T-cell (primary cell): ENCODE data around the gene HAUS3. TPM values are rescaled to one million over a fixed set of nuclear protein-coding genes. Genes with fewer than 3 reads are reported as not detected.

Experiments
- ATAC-seq, 4 experiments: fragments of 200-7000 bp in 3 of 4; fragments of 150-1000 bp in 1 of 4; cut with Tn5 transposase; replicated peaks in 1 of 4; 1 replicate in 3 of 4; 2 replicates in 1 of 4; pipeline ENCODE4 v1.10.0; 2021; ENCODE audit warnings: moderate library complexity in 3 of 4, mild to moderate bottlenecking in 2 of 4, moderate number of reproducible peaks in 1 of 4
- CTCF ChIA-PET, 2 donors: fragments of 300-600 bp; sonication (Branson Sonifier 250); formaldehyde crosslinking; loops; one replicate each; lab custom pipeline; 2022; ENCODE audit warnings: antibody characterized with exemption in 2 of 2; lab: Charles Lee
- POLR2A ChIA-PET, 2 donors: fragments of 300-600 bp; sonication (Branson Sonifier 250); formaldehyde crosslinking; loops; one replicate each; lab custom pipeline; 2022; ENCODE audit warnings: antibody characterized with exemption in 2 of 2; lab: Charles Lee
- DNase-seq, 35 experiments: peaks; one replicate each; pipeline versions ENCODE4 v3.0.0 to v3.0.0-alpha.2; 2013 to 2023
- H3K27ac ChIP-seq: one replicate; pipeline ENCODE4 v1.5.1; 2013; ENCODE audit warnings: low read length
- H3K27me3 ChIP-seq, 2 experiments: replicated peaks in 1 of 2; 1 replicate in 1 of 2; 2 replicates in 1 of 2; pipeline versions ENCODE4 v1.6.1 to v1.7.0; 2013; ENCODE audit warnings: low read length in 1 of 2, mixed read lengths in 1 of 2; ENCODE audit not compliant: control insufficient read depth in 2 of 2, insufficient read depth in 2 of 2; ENCODE audit errors: extremely low read depth in 1 of 2
- H3K36me3 ChIP-seq, 2 donors: 1 replicate in 1 of 2; 2 replicates in 1 of 2; pipeline versions ENCODE4 v1.6.1 to v1.7.0; 2013; ENCODE audit warnings: low read length in 1 of 2; ENCODE audit not compliant: control insufficient read depth in 2 of 2, insufficient read depth in 1 of 2; ENCODE audit errors: extremely low read depth in 1 of 2
- H3K4me1 ChIP-seq, 2 experiments: 1 replicate in 1 of 2; 2 replicates in 1 of 2; pipeline versions ENCODE4 v1.6.1 to v1.7.0; 2013; ENCODE audit warnings: low read length in 2 of 2, mixed read lengths in 1 of 2; ENCODE audit not compliant: insufficient read depth in 2 of 2, control insufficient read depth in 1 of 2; ENCODE audit errors: extremely low read depth in 1 of 2
- H3K4me3 ChIP-seq, 2 donors: 1 replicate in 1 of 2; 2 replicates in 1 of 2; pipeline versions ENCODE4 v1.5.1 to v1.7.0; 2013; ENCODE audit warnings: mild to moderate bottlenecking in 2 of 2, low read length in 1 of 2, moderate library complexity in 1 of 2; ENCODE audit not compliant: control insufficient read depth in 1 of 2; ENCODE audit errors: extremely low read depth in 1 of 2
- H3K9me3 ChIP-seq: 2 replicates; pipeline ENCODE4 v1.7.0; 2013
- H3K27ac Mint-ChIP-seq, 2 donors: one replicate each; pipeline ENCODE4 v1.8.0; 2020 to 2021; ENCODE audit warnings: mild to moderate bottlenecking in 2 of 2, mixed read lengths in 2 of 2
- H3K27me3 Mint-ChIP-seq, 2 donors: one replicate each; pipeline ENCODE4 v1.8.0; 2021 to 2022; ENCODE audit warnings: mixed read lengths in 2 of 2
- H3K36me3 Mint-ChIP-seq: one replicate; pipeline ENCODE4 v1.8.0; 2021; ENCODE audit warnings: mixed read lengths
- H3K4me1 Mint-ChIP-seq, 3 donors: one replicate each; pipeline ENCODE4 v1.8.0; 2020 to 2022; ENCODE audit warnings: mixed read lengths in 3 of 3, mild to moderate bottlenecking in 1 of 3
- H3K4me3 Mint-ChIP-seq, 3 donors: one replicate each; pipeline ENCODE4 v1.8.0; 2020 to 2022; ENCODE audit warnings: mild to moderate bottlenecking in 3 of 3, mixed read lengths in 3 of 3, moderate library complexity in 3 of 3
- H3K9me3 Mint-ChIP-seq, 3 donors: one replicate each; pipeline ENCODE4 v1.8.0; 2020 to 2022; ENCODE audit warnings: mixed read lengths in 3 of 3
- WGBS: methylation state at CpG from one replicate; pipeline ENCODE4 v1.1.5; 2013; ENCODE audit warnings: missing lambda C conversion rate; ENCODE audit not compliant: insufficient coverage; 5-methylcytosine and 5-hydroxymethylcytosine counted together
- total RNA-seq, 35 experiments: library from RNA in 6 of 35; stranded (reverse) in 6 of 35; fragments of 120-200 nt in 1 of 35; gene quantifications; one replicate each; pipeline versions ENCODE4 v1.2.1 to v1.2.4 and lab custom pipeline; 2013 to 2026

The HAUS3 gene
- total RNA-seq, 5 donors from 2014 or later (not counting 1 experiment from before 2014, with no cell fraction given) = 29.3 to 94.0 (median 31.2) TPM

DNA sequence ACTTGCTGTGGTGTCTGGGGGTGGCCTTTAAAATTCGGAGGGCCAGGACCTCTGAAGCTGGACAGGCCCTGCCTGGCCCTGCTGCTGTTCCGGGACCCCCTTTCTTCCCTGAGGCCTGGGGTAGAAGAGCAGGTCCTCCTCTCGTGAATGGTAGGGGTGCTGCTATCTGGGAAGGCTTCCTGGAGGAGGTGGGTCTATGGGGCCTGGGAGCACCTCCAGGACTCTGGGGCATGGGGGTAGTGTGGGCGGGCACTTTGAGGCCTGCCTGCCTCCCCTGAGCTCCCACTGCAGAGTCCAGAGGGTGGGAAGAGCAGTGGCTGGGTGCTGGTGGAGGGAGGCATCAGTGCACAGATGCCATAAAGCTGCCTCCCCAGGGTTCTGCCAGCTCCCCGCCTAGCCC, 24.9 kb upstream of the HAUS3 start:
- Histone ChIP-seq H3K4me3 (no peak overlapping the region), H3K27ac (no peak overlapping the region), H3K4me1 (peaks cover 0 to 14% of the 10 kb centered on the region in 2 experiments), H3K27me3 (no peaks in the 10 kb centered on the region), H3K36me3 (peaks cover 0 to 5% of the 10 kb centered on the region in 2 donors), H3K9me3 (no peaks in the 10 kb centered on the region)
- ChIA-PET POLR2A (no interaction called here), CTCF (no interaction called here)
- 82% methylated on average over 2 of the region's 5 CpGs for WGBS
- DNase-seq (no peak), ATAC-seq (no peak)
- H3K4me3 Mint-ChIP-seq = no peak overlapping the region
- peaks cover 2% of the 10 kb centered on the region for H3K36me3 Mint-ChIP-seq
- H3K27me3 Mint-ChIP-seq = no peaks in the 10 kb centered on the region
- no peak overlapping the region for H3K27ac Mint-ChIP-seq
- peaks cover 0 to 6% (median 5%) of the 10 kb centered on the region in 3 donors for H3K4me1 Mint-ChIP-seq
- no peaks in the 10 kb centered on the region for H3K9me3 Mint-ChIP-seq

DNA sequence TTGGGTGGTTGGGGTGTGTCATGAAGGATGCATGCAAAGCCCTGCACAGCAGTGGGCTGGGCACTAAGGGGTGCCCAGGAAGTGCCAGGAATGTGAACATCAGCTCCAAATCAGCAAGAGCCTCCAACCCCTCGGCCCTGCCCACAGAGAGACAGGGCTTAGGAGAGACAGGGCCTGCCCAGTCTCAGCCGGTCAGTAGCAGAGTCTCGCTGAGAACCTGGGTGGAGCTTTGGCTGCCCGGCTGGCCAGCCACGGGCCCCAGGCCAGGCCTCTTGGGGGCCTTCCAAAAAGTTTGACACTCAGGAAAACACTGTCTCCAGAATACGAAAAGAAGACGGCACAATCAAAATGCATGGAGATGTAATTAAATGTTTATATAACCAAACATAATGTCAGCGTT, 24.3 kb upstream of the HAUS3 start:
- Histone ChIP-seq H3K36me3 (peaks cover 0 to under 1% of the 10 kb centered on the region in 2 donors), H3K9me3 (no peaks in the 10 kb centered on the region), H3K4me3 (no peak overlapping the region), H3K27me3 (no peaks in the 10 kb centered on the region), H3K27ac (no peak overlapping the region), H3K4me1 (peaks cover 0 to 14% of the 10 kb centered on the region in 2 experiments)
- H3K4me1 Mint-ChIP-seq = peaks cover 0 to 6% (median 5%) of the 10 kb centered on the region in 3 donors
- H3K27me3 Mint-ChIP-seq = no peaks in the 10 kb centered on the region
- ATAC-seq (no peak), DNase-seq (no peak)
- H3K4me3 Mint-ChIP-seq = no peak overlapping the region
- ChIA-PET POLR2A (no interaction called here), CTCF (no interaction called here)
- no peak overlapping the region for H3K27ac Mint-ChIP-seq
- peaks cover 2% of the 10 kb centered on the region for H3K36me3 Mint-ChIP-seq
- 92% methylated on average over 3 of the region's 8 CpGs for WGBS
- no peaks in the 10 kb centered on the region for H3K9me3 Mint-ChIP-seq

DNA sequence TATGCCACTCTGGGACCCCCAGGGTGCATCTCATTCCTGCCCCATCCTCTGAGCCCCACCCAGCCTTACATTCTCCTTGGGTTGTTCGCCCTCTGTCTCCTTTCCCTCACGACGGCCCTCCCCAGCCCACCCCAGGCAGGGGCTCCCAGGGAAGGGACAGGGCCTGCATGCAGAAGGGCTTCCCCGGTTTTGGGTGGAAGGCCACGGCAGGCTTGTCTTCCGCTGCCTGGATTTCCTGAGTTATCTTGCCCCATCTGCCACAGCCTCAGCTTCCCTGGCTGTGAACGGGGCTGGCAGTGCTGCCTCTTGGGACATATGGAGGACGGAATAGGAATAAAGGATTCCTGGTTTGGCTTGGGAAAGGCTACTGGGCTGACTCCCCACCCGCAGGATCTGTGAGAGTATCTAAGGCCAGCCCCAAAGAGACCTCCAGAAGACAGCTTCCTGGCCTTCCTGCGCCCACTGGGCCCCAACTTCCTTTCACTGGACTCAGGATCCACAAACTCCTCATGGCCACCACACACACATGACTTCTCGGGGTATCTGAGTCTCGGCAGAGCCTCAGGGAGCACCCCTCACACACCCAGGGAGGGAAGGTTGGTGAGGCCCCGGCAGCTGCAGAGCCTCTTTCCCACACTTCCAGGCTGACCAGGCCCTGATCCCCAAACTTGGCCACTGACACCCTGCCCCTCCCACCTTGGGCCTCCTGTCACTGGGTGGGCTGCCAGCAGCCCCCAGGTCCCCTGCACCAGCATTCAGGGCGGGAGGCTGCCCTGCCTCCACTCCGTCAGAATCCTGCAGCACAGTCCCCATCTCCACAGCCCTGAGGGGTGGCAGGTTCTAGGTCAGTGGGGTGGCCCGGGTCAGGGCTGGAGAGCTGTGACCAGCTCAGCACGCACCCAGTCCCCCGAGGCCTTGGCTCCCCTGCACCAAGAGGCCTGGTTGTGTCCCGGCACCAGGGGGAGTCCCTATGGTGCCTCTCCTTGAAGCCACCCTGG, 23.5 kb upstream of the HAUS3 start:
- Histone ChIP-seq H3K27ac (no peak overlapping the region), H3K4me1 (peaks cover 3 to 21% of the 10 kb centered on the region in 2 experiments), H3K4me3 (no peak overlapping the region), H3K9me3 (no peaks in the 10 kb centered on the region), H3K27me3 (no peaks in the 10 kb centered on the region), H3K36me3 (peaks cover 0 to under 1% of the 10 kb centered on the region in 2 donors)
- Mint-ChIP-seq H3K36me3 (no peaks in the 10 kb centered on the region), H3K9me3 (no peaks in the 10 kb centered on the region), H3K27ac (no peak overlapping the region), H3K4me1 (peaks cover 0 to 7% (median 6%) of the 10 kb centered on the region in 3 donors), H3K27me3 (no peaks in the 10 kb centered on the region), H3K4me3 (no peak overlapping the region)
- ChIA-PET CTCF (no interaction called here), POLR2A (no interaction called here)
- ATAC-seq (no peak), DNase-seq (no peak)
- 90% methylated on average over 14 of the region's 19 CpGs for WGBS

DNA sequence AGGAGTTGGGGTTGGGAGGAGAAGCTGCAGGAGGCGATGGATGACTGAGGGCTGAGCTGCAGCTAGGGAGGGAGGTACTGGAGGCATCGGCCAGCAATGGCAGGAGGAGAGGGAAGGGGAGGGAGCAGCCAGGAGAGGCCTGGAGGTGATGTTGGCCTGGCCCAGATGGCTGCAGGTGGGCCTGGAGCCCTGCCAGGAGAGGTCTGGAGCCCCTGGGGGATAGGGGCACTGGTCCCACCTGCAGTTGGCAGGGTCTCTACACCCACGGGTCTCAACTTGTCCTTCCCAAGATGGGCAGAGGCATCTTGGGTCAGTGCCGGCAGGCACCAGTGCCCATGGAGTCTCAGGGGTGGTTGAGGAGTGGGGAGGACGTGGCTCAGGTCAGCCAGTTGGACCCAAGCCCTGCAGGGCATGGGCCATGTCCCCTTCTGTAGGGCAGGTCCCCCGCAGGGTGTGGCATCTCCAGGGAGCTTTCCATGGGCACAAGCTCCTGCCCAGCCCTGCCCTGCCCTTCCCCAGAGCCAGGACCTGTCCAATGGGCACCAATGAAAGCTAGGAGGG, 22.6 kb upstream of the HAUS3 start:
- Mint-ChIP-seq H3K27ac (no peak overlapping the region), H3K9me3 (no peaks in the 10 kb centered on the region)
- no peak for DNase-seq

DNA sequence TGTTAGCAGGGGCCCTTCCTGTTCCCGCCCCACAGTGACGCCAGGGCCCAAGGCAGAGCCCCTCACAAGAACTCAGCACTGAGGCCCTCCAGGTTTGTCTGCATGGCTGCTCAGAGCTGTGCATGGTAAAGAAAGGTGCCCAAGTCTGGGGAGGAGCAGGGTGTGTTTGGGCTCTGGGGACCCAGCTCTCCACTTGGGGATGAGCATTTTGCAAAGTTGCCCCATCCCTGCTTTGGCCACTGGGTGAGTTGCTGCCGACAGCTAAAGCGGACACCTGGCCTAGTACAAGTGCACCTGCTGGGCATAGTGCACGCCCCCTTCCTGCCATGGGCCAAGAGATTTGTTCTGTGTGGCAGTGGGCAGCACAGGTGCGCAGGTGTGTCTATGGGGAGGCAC, 22.0 kb upstream of the HAUS3 start:
- Histone ChIP-seq H3K4me1 (peaks cover 6 to 36% of the 10 kb centered on the region in 2 experiments), H3K36me3 (peaks cover 0 to 15% of the 10 kb centered on the region in 2 donors), H3K4me3 (no peak overlapping the region), H3K9me3 (no peaks in the 10 kb centered on the region), H3K27me3 (no peaks in the 10 kb centered on the region), H3K27ac (no peak overlapping the region)
- Mint-ChIP-seq H3K4me3 (peak overlapping the region in 2 of 3 donors; percentile 68 to 77), H3K27me3 (no peaks in the 10 kb centered on the region), H3K9me3 (no peaks in the 10 kb centered on the region), H3K36me3 (no peaks in the 10 kb centered on the region), H3K27ac (peak overlapping the region; percentile 52 to 72), H3K4me1 (peaks cover 0 to 15% (median 11%) of the 10 kb centered on the region in 3 donors)
- POLR2A ChIA-PET = interaction anchor here (0.7 to 1.0 kb wide), 2 partner anchors 138 to 151 kb away, joined by 3 to 6 read pairs; no protein-coding TSS in a partner anchor
- ATAC-seq (no peak), DNase-seq (no peak)
- WGBS = 95% methylated on average over 5 of the region's 6 CpGs
- CTCF ChIA-PET = no interaction called here

More for the DNA sequence above, 22.6 kb upstream of the HAUS3 start:
- no peak for ATAC-seq
- peaks cover 6 to 30% of the 10 kb centered on the region in 2 experiments for H3K4me1 ChIP-seq
- 94% methylated on average over 4 of the region's 6 CpGs for WGBS
- Mint-ChIP-seq H3K4me1 (peaks cover 0 to 14% (median 11%) of the 10 kb centered on the region in 3 donors), H3K36me3 (no peaks in the 10 kb centered on the region), H3K27me3 (no peaks in the 10 kb centered on the region), H3K4me3 (no peak overlapping the region)
- H3K4me3 ChIP-seq = no peak overlapping the region
- H3K27me3 ChIP-seq = no peaks in the 10 kb centered on the region
- H3K36me3 ChIP-seq = peaks cover 0 to 9% of the 10 kb centered on the region in 2 donors
- H3K9me3 ChIP-seq = no peaks in the 10 kb centered on the region
- CTCF ChIA-PET = no interaction called here
- H3K27ac ChIP-seq = no peak overlapping the region
- POLR2A ChIA-PET = no interaction called here

DNA sequence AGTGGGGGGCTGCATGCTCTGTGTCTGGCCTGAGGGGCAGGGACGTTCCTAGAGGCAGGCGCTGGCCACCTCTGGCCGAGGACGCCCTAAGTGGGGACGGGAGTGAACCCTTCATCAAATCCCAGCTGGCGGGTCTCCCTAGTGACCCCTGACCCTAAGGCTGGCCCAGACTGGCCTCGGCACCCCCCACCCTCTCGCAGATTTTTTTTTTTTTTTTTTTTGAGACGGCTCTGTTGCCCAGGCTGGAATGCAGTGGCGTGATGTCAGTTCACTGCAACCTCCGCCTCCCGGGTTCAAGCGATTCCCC, 21.0 kb upstream of the HAUS3 start:
- Mint-ChIP-seq H3K27me3 (no peaks in the 10 kb centered on the region), H3K9me3 (no peaks in the 10 kb centered on the region), H3K4me1 (peaks cover 0 to 15% (median 11%) of the 10 kb centered on the region in 3 donors), H3K4me3 (peak overlapping the region; percentile 68 to 77 (median 68)), H3K36me3 (no peaks in the 10 kb centered on the region), H3K27ac (peak overlapping the region; percentile 72 to 82)
- 48% methylated on average over 6 of the region's 13 CpGs for WGBS
- peak overlapping the region; percentile 53 to 69 for H3K4me3 ChIP-seq
- H3K27me3 ChIP-seq = no peaks in the 10 kb centered on the region
- peaks cover 6 to 46% of the 10 kb centered on the region in 2 experiments for H3K4me1 ChIP-seq
- no peak for DNase-seq
- H3K36me3 ChIP-seq = peaks cover 0 to 26% of the 10 kb centered on the region in 2 donors
- no peak for ATAC-seq
- no peaks in the 10 kb centered on the region for H3K9me3 ChIP-seq
- H3K27ac ChIP-seq = peak overlapping the region; percentile 91
- POLR2A ChIA-PET = interaction anchor here in 1 of 2 donors (1.0 to 2.0 kb wide), 3 partner anchors 28 to 152 kb away, joined by 6 to 13 read pairs (median 8); no protein-coding TSS in a partner anchor
- CTCF ChIA-PET = interaction anchor here in 1 of 2 donors (0.7 kb wide), 1 partner anchor 19 kb away, joined by 3 read pairs; no protein-coding TSS in a partner anchor
